ENCODE results near the gene FN1. TPM values are rescaled to one million over a fixed set of nuclear protein-coding genes. Genes with fewer than 3 reads are reported as not detected.
"Not testable (repeated sequence)": the region's sequence is repeated elsewhere in the genome, so short reads cannot be mapped to it uniquely, and the experiment has no call there.

Gene FN1
- total and polyA plus RNA-seq, 4 donors = 916 to 12,965 (median 5,646) TPM

DNA sequence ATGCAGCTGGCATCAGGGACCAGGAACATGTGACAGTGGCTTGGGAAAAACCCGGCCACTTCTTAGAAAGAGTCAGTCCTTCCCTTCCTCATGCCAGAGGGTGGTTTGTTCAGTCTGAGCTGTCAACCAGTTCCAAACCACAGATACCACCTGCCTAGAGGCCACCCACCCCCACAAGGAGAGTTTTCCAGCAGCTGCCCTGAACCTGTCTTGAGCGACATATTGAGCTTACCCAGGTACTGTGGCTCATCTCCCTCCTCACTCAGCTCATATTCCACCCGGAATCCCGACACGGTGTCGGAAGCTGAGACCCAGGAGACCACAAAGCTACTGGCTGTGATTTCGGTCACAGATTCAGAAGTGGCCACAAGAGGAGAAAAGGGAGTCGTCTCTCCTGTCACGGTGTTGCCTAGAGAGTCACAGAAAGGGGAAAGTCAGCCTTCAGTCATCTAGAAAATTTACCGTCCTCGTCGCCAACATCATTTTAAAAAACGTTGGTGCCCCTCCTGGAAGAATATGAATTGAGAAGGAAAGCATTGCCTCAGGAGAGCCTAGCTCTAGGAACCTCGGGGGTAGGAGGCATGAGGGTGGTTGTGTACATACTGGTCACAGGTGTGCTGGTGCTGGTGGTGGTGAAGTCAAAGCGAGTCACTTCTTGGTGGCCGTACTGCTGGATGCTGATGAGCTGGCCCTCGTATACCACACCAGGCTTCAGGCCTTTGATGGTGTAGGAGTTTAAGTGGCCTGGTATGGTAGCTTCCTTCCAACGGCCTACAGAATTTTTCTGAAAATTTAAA is 26.3 kb downstream of the FN1 start:
- H3K4me3 ChIP-seq (ENCODE audit: low read length in 2 of 2) = no peak overlapping the region
- no peak for ATAC-seq (ENCODE audit: low FRiP score)
- no peaks in the 10 kb centered on the region for H3K27me3 ChIP-seq (ENCODE audit: control insufficient read depth in 1 of 2, insufficient read depth in 2 of 2, low read length in 1 of 2)
- peaks cover 17 to 26% of the 10 kb centered on the region in 2 donors for H3K36me3 ChIP-seq (ENCODE audit: control insufficient read depth in 1 of 2, insufficient read depth in 2 of 2, low read length in 1 of 2)
- intact Hi-C loops (cut with DNase I) = loop anchor here in 1 of 2 donors (10.0 kb wide), 1 partner anchor 45 kb away; no protein-coding TSS in a partner anchor
- H3K27ac ChIP-seq (ENCODE audit: low read depth in 1 of 2, low read length in 2 of 2) = peak overlapping the region in 1 of 2 donors; percentile 16
- 83 to 84% methylated on average over 18 of the region's 18 CpGs for WGBS, 2 donors
- no peaks in the 10 kb centered on the region for H3K9me3 ChIP-seq (ENCODE audit: control insufficient read depth, low read length)
- H3K4me1 ChIP-seq (ENCODE audit: control insufficient read depth in 1 of 2, insufficient read depth in 2 of 2, low read length in 2 of 2) = no peaks in the 10 kb centered on the region
- DNase-seq = no peak

GRCh38 chr2:215408441-215408840 is 27.4 kb downstream of the FN1 start:
- H3K36me3 ChIP-seq (ENCODE audit: control insufficient read depth in 1 of 2, insufficient read depth in 2 of 2, low read length in 1 of 2) = peaks cover 19 to 26% of the 10 kb centered on the region in 2 donors
- H3K4me1 ChIP-seq (ENCODE audit: control insufficient read depth in 1 of 2, insufficient read depth in 2 of 2, low read length in 2 of 2); H3K4me3 ChIP-seq (ENCODE audit: low read length in 2 of 2); H3K27ac ChIP-seq (ENCODE audit: low read depth in 1 of 2, low read length in 2 of 2); H3K9me3 ChIP-seq (ENCODE audit: control insufficient read depth, low read length); intact Hi-C loops (cut with DNase I); H3K27me3 ChIP-seq (ENCODE audit: control insufficient read depth in 1 of 2, insufficient read depth in 2 of 2, low read length in 1 of 2); DNase-seq; ATAC-seq (ENCODE audit: low FRiP score): not testable (repeated sequence)
- WGBS, 2 donors = 91 to 93% methylated on average over 7 of the region's 7 CpGs

DNA sequence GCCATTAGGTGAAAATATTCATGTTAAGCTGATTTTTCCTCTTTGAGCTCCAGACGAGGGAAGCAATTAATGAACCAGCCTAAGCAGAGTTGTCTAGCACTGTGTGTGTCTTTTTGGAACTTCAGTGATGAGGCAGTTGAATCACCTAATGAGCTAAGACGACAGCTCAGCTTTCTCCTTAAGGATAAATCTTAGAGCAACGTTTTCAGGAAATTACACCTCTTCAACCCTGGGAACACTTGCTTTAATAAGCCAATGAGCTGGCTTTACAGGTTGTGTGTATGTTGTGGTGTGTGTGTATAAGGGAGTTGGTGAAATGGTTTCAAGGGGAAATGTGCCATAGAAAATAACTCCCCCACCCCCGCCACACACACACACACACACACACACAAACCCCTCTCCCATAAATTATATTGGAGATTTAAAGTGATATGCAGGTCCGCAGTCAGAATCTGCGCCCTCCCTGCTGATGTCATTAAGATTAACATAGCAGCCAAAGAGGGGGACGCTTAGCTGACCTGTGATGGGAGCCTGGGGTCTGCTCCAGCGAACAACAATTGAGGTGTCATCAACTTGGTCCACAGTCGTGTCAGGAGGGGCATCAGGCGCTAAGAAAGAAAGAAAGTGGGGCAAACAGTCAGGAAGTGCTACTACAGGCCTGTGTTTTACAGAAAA is 28.1 kb downstream of the FN1 start:
- Histone ChIP-seq H3K4me1 (ENCODE audit: control insufficient read depth in 1 of 2, insufficient read depth in 2 of 2, low read length in 2 of 2) (no peaks in the 10 kb centered on the region), H3K4me3 (ENCODE audit: low read length in 2 of 2) (no peak overlapping the region), H3K27me3 (ENCODE audit: control insufficient read depth in 1 of 2, insufficient read depth in 2 of 2, low read length in 1 of 2) (no peaks in the 10 kb centered on the region), H3K27ac (ENCODE audit: low read depth in 1 of 2, low read length in 2 of 2) (no peak overlapping the region), H3K9me3 (ENCODE audit: control insufficient read depth, low read length) (no peaks in the 10 kb centered on the region), H3K36me3 (ENCODE audit: control insufficient read depth in 1 of 2, insufficient read depth in 2 of 2, low read length in 1 of 2) (peaks cover 19 to 21% of the 10 kb centered on the region in 2 donors)
- intact Hi-C loops (cut with DNase I) = no loop called here
- WGBS, 2 donors = 64 to 71% methylated on average over 10 of the region's 10 CpGs
- DNase-seq (no peak), ATAC-seq (ENCODE audit: low FRiP score) (no peak)

DNA sequence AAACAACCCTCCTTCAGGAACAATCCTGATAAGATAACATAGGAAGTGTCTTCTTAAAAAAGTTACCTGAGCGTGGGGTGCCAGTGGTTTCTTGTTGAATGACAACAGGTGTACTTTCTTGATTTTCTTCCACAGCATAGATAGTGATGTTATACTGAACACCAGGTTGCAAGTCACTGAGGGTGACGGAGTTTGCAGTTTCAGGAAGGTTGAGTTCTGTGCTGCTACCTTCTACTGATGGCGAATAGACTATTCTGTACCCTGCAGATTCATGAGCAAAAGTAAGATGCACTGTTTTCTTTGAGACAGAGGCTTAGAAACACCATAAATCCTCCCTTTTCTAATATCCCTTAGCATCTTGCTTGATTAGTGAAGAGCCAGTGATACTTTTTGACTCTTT is 28.8 kb downstream of the FN1 start:
- DNase-seq = no peak
- Histone ChIP-seq H3K4me1 (ENCODE audit: control insufficient read depth in 1 of 2, insufficient read depth in 2 of 2, low read length in 2 of 2) (no peaks in the 10 kb centered on the region), H3K9me3 (ENCODE audit: control insufficient read depth, low read length) (no peaks in the 10 kb centered on the region), H3K36me3 (ENCODE audit: control insufficient read depth in 1 of 2, insufficient read depth in 2 of 2, low read length in 1 of 2) (peaks cover 18 to 21% of the 10 kb centered on the region in 2 donors), H3K27ac (ENCODE audit: low read depth in 1 of 2, low read length in 2 of 2) (no peak overlapping the region), H3K4me3 (ENCODE audit: low read length in 2 of 2) (no peak overlapping the region), H3K27me3 (ENCODE audit: control insufficient read depth in 1 of 2, insufficient read depth in 2 of 2, low read length in 1 of 2) (no peaks in the 10 kb centered on the region)
- intact Hi-C loops (cut with DNase I) = no loop called here
- WGBS, 2 donors = 94 to 97% methylated on average over 3 of the region's 3 CpGs
- ATAC-seq (ENCODE audit: low FRiP score) = no peak

- H3K27me3 ChIP-seq (ENCODE audit: control insufficient read depth in 1 of 2, insufficient read depth in 2 of 2, low read length in 1 of 2) = no peaks in the 10 kb centered on the region
- H3K27ac ChIP-seq (ENCODE audit: low read depth in 1 of 2, low read length in 2 of 2) = no peak overlapping the region
- WGBS, 2 donors = 79 to 83% methylated on average over 11 of the region's 11 CpGs
- DNase-seq = no peak
- intact Hi-C loops (cut with DNase I) = no loop called here
- H3K4me3 ChIP-seq (ENCODE audit: low read length in 2 of 2) = no peak overlapping the region
- H3K4me1 ChIP-seq (ENCODE audit: control insufficient read depth in 1 of 2, insufficient read depth in 2 of 2, low read length in 2 of 2) = no peaks in the 10 kb centered on the region
- H3K36me3 ChIP-seq (ENCODE audit: control insufficient read depth in 1 of 2, insufficient read depth in 2 of 2, low read length in 1 of 2) = peaks cover 18 to 21% of the 10 kb centered on the region in 2 donors
- no peak for ATAC-seq (ENCODE audit: low FRiP score)
- H3K9me3 ChIP-seq (ENCODE audit: control insufficient read depth, low read length) = no peaks in the 10 kb centered on the region
Observed at GRCh38 chr2:215405722-215406581, 29.9 kb downstream of the FN1 start.

DNA sequence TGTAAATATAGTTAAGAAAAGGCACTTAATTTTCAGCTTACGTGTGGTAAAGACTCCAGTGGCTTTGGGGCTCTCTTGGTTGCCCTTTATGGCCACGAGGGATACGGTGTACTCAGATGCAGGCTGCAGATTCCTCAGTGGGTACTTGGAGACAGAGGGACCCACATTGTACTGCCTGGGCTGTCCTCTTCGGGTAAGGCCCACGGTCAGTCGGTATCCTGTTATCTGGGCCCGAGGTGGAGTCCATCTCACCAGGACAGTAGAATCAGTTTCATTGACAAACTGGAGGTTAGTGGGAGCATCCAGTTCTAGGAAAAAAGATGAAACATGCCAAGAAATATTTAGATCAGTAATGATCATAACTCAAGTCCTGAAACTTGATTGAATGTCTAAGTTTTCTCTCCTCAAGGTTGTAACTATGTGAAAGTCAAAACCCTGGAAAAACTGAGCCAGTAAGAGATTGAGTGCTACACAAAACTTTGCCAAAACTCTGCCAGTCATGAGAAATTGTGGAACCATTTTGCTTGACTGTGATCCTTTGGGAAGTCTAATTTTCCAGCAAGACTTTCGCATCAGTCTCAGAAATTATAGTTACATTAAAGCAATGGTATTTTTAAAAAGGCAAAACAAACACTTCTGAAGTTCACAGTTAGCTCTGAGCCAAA is 31.4 kb downstream of the FN1 start:
- 64 to 67% methylated on average over 8 of the region's 8 CpGs for WGBS, 2 donors
- DNase-seq (no peak), ATAC-seq (ENCODE audit: low FRiP score) (peak; percentile 51)
- Histone ChIP-seq H3K27ac (ENCODE audit: low read depth in 1 of 2, low read length in 2 of 2) (peak overlapping the region in 1 of 2 donors; percentile 25), H3K9me3 (ENCODE audit: control insufficient read depth, low read length) (no peaks in the 10 kb centered on the region), H3K4me3 (ENCODE audit: low read length in 2 of 2) (no peak overlapping the region), H3K4me1 (ENCODE audit: control insufficient read depth in 1 of 2, insufficient read depth in 2 of 2, low read length in 2 of 2) (no peaks in the 10 kb centered on the region), H3K27me3 (ENCODE audit: control insufficient read depth in 1 of 2, insufficient read depth in 2 of 2, low read length in 1 of 2) (no peaks in the 10 kb centered on the region), H3K36me3 (ENCODE audit: control insufficient read depth in 1 of 2, insufficient read depth in 2 of 2, low read length in 1 of 2) (peaks cover 18 to 20% of the 10 kb centered on the region in 2 donors)
- intact Hi-C loops (cut with DNase I) = no loop called here

DNA sequence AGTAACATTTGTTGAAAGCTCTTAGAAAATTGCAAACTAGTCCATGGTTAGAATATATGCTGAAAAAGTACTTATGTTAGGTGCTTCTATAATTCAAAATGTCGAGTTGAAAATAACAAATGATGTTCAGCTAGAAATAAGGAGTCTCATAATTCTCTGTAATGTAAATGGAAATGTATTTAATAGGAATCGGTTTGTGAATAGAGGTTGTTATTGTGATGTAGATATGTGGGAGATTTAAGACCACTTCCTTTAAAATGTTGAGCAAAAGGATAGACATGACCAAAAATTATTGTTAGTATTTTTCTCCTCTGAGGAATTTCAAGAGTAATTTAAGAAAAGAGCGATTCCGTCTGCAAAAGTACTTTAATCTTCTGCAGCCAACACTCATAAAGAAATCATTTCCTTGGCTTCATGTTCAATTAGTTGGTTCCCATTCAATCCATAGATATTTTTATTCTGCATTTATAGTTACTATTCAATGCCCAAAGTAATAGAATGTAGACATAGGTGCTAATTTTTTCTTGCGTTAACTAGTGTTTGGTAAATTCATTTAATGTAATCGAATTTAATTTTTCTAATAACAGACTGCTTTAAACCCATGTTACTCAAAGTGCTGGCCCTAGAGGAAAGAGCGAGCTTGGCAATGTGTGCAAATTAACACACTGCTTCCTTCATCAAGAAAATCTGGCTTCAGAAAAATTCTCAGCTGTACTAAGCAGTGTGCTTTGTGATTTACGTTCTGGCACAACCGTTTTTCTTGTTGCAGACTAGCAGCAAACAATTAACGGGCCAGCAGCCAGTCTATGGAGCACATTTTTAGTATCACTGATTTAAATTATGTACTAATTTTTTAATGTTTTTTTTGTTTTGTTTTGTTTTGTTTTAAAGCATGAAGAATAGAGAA is 32.2 kb downstream of the FN1 start:
- Histone ChIP-seq H3K36me3 (ENCODE audit: control insufficient read depth in 1 of 2, insufficient read depth in 2 of 2, low read length in 1 of 2) (peaks cover 14 to 22% of the 10 kb centered on the region in 2 donors), H3K9me3 (ENCODE audit: control insufficient read depth, low read length) (no peaks in the 10 kb centered on the region), H3K27ac (ENCODE audit: low read depth in 1 of 2, low read length in 2 of 2) (no peak overlapping the region), H3K4me1 (ENCODE audit: control insufficient read depth in 1 of 2, insufficient read depth in 2 of 2, low read length in 2 of 2) (no peaks in the 10 kb centered on the region), H3K27me3 (ENCODE audit: control insufficient read depth in 1 of 2, insufficient read depth in 2 of 2, low read length in 1 of 2) (no peaks in the 10 kb centered on the region), H3K4me3 (ENCODE audit: low read length in 2 of 2) (no peak overlapping the region)
- intact Hi-C loops (cut with DNase I) = no loop called here
- DNase-seq (no peak), ATAC-seq (ENCODE audit: low FRiP score) (peak; percentile 49)
- WGBS, 2 donors = 42 to 56% methylated on average over 10 of the region's 10 CpGs
